Activated CD8-positive, alpha-beta memory T cell treated with anti-CD3 and anti-CD28 coated beads, Interleukin-2, amount 50 U/mL, for 4 hours (primary cell): Measurements from ENCODE around the gene SNRNP200.
A peak's percentile ranks its signal among the peaks of the same experiment; 100 is the strongest.
"Not testable (repeated sequence)": the region's sequence is repeated elsewhere in the genome, so short reads cannot be mapped to it uniquely, and the experiment has no call there.

ENCODE experiments used
- DNase-seq: peaks from one replicate; pipeline ENCODE4 v3.0.0-alpha.2; 2020

Gene SNRNP200

DNA sequence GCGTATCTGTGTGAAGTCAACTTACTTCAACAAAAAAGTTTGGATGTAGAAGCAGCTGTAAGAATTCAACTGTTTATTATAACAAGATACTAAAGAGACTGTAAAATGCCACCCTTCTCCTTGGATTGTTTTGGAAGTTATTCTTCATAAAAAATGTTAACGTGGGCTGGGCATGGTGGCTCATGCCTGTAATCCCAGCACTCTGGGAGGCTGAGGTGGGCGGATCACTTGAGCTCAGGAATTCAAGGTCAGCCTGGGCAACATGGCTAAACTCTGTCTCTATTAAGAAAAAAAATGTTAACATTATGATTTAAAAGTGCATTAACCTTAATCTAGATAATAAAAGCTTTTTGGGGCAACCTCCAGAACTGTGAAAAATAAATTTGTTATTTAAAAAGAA lies 31.6 kb downstream of the SNRNP200 start:
- no peak for DNase-seq

DNA sequence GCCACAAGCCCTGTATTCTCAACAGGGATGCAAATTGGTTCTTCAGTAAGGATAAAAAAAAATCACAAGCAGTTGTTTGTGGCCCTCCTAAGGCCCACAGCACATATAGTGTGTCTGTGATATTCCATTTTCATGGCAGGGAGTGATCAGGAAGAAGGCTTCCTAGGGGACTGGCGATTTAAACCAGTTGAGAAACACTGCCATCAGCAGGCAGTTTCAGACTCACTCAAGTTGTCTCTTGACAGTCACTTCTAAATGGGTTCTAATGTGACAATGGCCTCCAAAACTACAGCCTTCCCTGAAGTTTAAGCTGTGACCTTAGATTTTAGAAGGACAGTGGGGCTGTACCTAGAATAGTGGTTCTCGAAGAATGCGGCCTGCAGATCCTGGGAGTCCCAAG lies 33.4 kb downstream of the SNRNP200 start:
- no peak for DNase-seq

DNA sequence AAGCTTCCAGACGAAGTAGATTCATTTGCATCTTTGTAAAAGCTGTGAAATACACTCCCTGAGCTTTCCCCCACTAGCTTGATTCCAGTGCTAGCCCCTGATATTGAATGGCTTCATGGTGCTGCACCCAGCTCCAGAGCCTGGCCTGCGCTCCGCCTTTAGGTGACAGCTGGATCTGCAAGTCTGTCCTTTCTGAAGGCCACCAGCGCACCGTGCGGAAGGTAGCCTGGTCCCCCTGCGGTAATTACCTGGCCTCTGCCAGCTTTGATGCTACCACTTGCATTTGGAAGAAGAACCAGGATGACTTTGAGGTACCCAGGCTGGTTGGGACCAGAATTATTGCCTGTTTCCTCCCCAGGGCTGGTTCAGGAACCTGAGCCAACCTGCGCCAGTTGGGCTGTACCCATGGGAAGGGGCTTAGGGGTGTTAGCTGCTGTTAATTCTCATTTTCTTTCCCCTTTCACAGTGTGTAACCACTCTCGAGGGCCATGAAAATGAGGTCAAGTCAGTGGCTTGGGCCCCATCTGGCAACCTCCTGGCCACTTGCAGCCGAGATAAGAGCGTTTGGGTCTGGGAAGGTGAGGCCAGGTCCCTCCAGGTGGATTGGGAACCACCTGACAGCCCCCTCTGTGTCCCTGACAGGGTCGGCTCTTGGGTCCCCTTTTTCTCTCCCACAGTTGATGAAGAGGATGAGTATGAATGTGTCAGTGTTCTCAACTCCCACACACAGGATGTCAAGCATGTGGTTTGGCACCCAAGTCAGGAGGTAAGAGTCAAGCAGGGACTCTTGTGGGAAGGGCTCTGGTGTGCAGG lies 38.0 kb downstream of the SNRNP200 start:
- peak; percentile 34 for DNase-seq

DNA sequence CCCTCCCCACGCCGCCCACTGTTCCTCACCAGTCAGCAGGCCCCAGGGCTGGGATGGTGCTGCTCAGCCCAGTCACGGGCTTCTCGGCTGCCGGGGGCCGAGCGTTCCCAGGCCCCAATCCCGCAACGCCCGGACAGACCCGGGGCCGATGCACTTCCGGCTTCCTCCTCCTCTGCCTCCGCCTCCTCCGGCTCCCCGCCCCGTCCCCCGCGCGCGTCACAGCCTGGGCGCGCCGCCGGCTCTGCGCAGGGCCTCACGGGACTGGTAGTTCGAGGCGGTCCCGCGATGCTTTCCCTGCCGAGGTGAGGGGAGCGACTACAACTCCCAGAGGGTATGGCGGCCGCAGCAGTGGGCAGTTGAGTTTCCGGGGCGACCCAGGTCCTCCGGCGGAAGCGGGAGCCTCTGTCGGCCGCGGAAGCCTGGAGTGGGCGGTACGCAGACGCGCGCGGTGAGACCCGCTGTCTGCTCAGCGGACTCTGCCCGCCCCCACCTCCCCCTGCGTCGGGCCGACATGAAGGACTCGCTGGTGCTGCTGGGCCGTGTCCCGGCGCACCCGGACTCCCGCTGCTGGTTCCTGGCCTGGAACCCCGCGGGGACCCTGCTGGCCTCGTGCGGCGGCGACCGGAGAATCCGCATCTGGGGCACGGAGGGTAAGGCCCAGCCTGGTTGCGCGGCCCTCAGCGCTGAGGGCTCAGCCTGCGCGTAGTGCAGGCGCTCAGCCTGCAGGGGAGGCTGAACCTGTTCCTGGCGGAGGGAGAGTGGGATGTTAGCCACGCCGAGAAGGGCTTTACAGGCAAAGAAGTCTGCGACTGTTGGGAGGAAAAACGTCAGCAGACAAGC lies 39.3 kb downstream of the SNRNP200 start, which contains the start of the genes CIAO1 and TMEM127:
CIAO1 (plus strand) TSS at position 386 of the 840 bp plus-strand sequence; CDS start at position 512, 126 bp downstream.
TMEM127 (minus strand) TSS at position 158 of the 840 bp plus-strand sequence. CDS start 616 bp downstream, outside the sequence.
- peak; percentile 97 for DNase-seq

DNA sequence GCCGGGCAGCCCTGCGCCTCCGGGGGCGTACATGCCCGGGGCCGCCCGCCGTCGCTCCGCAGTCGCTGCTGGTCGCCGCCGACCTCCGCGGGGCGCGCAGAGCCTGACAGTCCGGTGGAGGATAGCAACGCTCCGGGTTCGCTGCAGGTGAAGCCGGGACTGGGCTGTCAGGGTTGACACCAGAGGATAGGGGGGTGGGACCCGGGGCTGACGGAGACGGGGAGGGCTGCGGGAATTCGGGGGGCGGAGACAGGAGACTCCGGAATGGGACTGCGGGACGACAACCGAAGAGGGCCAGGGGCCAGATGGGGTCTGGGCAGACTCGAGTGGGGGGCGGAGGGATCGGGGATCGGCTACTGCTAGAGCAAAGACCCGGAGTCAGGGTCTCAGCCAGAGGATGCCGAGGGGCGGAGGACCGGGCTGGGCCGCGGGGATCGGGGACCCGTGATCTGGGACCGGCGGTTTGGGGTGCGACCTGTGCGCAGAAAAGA lies 40.0 kb downstream of the SNRNP200 start:
- DNase-seq: no peak

DNA sequence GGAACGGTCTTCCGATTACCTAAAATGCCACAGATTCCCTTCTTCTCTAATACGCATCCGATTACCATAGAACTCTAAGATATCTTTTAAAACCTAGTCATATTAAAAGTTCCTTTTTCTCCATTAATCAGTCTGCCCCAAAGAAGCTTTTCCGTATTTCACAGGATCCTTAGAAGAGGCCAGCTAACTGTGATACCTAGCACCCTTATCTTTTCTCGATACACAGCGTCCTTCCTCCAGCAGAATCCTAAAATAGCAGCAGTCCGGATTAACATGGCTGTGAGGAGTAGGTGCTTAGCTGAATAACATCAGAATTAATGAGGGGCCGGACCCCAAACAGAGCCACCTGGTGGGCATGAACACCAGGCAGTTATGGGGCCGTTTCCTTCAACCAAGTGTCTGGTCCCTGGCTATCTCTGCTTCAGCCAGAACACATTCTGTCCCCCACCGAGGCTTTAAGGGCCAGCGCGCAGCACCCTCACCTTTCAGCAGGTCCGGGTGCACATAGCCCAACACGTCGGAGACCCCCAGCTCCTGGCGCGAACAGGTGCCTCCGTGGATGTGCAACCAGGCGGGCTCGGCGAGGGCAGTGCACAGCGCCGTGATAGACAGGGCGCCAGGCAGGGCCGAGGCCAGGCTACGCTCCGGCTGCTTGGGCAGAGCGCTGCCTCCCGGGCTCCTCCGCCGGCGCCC lies 40.5 kb downstream of the SNRNP200 start:
- peak; percentile 26 for DNase-seq

DNA sequence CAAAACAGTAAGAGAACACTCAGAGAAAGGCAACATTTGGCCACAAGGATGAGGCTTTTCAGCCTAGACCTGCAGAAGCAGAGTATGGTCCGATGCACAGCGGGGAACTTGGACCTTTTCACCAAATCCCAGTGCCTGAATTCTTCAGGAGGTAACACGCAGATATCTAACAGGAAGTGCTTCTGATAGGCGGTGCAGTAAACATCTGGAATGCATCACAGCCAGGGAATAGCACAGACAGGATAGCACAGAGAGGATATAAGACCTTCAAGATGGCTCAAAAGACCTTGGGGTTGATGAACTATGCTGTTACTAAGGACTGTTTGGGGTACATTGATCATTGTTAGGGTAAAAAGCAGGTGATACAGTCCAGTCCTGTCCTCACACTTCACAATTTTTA lies 41.3 kb downstream of the SNRNP200 start:
- DNase-seq: no peak

DNA sequence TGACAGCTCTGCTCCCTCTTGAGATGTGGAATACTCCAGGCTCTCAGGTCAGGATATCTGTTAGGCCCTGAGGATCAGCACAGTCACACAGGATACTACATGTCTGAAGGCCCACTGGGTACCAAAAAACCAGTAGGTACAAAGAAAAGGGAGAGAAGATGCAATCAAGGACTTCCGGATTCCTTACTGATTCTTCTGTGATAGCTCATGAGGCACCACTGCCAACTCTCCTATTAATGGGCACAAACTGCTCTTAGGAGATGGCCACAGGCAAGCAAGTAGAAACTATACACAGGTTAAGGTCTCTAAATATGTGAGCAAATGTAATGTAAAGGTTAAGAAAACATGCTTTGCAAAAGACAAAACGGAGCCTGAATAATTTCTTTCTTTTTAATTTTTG lies 43.0 kb downstream of the SNRNP200 start:
- no peak for DNase-seq

DNA sequence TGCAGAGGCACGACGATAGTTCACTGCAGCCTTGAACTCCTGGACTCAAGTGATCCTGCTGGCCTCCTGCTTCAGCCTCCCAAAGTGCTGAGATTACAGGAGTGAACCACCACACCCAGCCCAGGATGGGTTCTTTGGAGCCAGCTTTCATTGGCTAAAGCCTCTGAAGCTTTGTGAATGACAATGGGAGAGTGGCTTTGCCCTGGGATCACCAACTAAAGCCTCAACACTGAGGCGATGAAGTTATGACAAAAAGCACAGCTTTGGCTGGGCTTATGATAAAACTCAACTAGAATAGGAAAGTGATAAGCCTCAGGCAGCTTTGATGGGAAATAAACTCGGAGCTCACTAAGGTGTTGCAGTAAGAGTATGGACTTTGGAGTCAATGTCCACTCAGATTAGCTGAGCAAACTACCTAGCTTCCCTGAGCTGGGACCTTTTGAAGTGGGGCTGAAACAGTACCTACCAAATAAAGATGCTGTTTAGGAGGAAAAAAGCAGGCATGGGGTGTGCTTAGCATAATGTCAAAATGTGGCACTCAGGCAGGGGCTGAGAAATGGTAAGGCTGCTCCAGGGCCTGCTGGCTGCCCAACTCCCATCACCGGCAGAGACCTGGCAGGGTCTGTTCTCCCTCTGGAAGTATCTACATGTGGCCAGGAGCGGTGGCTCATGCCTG lies 43.9 kb downstream of the SNRNP200 start:
- DNase-seq: no peak

DNA sequence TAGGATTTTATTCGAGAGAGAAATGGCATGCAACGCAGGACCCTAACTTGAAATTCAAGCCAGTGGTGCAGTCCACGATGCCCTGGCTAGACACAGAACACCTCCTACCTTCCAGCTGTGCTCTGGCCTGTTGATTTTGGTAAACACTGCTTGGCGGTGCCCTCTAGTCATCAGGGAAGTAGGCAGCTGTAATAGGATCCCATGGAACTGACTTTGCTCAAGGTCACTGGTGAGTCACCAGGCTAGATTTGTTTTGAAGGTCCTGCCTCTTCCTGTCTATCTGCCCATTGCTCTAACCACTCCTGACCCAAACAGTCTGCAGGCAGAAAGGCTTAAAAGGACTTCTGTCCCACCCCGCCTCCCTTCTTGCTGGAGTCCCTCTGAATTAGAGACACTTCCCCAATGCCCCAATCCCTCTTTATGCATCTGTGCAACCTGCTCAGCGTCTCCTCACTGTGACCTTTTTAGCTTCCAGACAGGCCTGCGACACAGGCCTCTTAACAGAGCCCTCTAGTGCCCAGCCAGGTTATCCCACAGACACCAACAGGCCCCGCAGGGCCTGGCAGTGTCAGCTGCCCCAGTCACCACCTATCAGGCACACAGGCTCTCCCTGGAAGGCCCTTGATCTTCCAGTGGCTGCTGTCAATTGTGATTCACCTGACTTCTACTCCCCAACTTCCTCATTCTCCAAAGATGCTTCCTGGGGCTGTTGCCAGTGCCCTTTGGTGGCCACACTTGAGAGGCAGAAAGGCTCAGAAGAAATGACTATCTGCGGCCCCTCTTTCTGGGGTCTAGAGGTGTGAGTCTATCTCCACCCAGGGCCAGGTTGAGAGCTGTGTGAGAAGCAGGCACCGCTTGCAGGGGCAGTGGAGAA lies 44.7 kb downstream of the SNRNP200 start:
- DNase-seq: no peak

DNA sequence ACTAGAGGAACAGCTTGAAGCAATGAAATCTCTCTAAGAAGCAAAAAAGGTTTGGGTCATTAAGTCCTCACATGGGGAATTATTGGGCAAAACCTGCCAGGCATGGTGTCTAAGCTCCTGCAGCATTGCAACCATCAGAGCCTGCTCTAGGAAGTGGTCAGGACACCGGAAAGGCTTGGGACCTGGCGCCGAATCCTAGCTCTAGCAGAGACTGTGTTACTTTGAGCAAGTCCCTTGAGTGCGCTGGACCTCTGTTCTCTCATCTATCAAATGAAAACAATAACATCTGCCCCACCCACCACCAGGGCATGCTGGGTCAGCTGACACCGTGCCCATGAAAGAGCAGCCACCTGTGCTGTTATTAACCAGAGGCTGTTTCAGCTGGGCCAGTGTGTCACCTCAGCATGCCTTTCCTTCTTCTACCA lies 45.8 kb downstream of the SNRNP200 start:
- DNase-seq: no peak

DNA sequence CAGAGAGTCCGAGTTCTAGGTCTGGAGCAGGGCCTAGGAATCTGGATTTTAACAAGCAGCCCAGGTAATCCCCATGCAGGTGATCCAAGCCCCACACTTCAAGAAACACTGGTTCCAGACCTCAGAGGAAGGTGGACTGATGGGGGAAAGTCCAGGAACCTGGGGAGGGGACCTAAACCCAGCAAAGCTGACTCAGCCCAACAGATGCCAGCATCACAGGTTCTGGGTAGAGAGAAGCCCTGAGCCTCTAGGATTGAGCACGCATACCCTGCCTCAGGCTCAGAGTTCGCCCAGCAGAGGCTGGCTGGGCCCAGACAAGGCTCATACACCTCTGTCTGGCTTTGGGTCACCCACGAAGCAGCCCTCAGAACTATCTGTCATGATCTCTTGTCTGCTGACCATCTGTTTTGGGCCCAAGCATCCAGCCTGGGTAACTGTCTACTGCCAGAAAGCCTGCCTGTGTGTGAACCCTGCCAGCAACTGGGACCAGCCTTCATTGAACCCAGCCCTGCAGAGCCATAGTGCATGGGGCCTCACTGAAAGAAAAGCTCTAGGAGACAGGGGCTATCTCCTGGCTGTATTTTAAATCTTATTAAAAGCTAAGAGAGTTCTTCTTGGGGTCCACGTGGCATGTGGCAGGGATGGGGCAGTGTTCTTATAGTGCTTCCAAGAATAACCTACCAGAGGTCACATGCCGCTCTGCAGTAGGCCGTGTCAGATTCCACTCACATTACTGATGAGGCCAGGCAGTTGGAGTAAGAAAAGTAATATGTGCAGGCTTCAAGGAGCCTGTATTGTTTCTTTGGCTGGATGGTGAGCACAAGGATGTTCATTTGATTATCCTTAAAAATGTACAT lies 47.0 kb downstream of the SNRNP200 start:
- no peak for DNase-seq

DNA sequence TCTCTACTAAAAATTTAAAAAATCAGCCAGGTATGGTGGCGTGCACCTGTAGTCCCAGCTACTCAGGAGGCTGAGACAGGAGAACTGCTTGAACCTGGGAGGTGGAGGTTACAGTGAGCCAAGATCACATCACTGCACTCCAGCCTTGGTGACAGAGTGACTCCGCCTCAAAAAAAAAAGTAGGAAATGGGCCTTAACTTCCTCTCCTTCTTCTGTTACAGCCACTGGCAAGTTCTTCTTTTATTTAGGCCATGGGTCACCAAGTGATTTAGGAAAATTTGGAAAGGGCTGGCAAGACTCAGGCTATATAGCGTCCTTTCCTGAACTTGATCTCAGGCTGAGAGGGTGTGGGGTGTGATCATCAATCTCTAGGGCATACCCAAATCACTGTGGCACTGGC lies 47.6 kb downstream of the SNRNP200 start:
- DNase-seq: not testable (repeated sequence)

DNA sequence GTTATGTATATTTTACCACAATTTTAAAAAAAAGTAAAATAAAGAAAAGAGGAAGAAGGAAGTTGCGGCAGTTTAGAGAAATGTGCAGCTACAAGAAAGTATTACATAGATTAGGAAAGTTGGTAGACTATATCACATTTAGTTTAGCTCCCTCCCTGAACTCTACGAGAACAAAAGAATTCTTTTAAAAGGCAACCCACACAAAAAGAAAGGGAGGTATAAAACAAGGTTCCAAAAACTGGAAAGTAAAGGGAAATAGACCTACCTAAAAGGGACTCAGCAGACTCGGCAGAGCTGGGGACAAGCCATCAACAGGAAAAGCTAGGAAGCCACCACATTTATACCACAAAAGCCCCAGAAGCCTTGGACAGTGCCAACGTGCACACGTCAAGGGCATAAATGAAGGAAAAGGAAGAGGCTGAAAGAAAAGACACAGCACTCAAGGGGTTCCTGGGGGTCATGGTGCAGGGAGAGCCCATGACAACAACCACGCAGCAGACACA lies 48.7 kb downstream of the SNRNP200 start:
- no peak for DNase-seq

DNA sequence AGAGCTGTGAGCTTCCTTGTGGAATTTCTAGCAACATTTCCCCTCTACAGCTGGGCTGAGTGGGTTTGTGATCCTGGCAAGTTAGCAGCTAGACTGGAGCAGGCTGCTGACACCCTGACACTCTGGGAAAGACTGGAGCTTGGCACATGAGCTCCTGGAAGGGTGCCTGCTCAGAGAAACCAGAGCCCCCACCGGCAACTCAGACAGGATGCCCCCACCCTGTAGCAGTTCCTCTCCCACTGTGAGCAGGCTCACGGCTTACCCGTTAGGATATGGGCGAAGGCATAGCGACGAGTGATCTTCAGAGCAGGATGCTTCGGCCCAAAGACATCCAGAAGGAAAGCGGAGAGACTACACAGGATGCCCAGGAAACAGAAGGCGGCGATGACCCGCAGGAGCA lies 50.8 kb downstream of the SNRNP200 start:
- DNase-seq: no peak

DNA sequence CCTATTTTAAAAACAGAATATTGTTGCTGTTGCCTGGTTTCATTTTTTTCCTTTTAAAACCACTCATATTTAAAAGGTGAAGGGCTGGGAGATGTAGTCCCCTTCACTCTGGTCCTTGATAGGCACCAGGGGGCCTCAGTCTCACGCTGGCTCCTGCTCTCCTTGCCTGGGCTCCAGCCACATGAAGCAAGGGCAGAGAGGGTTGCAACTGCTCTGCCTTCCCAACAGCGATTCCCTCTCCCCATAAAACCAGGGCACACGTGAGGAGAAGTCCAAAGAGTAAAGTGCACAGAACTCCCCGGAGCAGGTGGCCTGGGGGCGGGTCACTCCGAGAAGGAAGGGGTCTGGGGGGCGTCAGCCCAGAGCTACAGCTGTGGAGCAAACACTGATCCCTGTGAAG lies 52.3 kb downstream of the SNRNP200 start:
- DNase-seq: no peak

DNA sequence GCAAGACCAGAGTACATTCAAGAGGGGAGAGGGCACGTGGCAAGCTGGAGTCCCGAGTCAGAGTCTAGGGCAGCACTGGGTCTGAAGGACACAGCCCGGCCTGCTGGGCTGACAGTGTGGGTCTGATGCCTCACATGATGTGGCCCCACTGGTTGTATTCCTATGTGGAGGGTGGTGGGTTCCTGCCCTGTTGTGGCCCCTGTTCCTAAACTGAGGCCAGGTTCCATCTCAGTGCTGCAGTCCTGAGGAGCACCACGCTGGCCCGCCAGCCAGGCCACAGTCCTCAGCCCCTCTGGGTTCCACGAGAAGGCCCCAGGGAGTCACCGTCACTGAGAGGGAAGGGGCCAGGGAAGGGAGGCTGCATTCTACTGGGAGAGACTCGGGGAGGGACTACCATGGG lies 52.8 kb downstream of the SNRNP200 start:
- no peak for DNase-seq

DNA sequence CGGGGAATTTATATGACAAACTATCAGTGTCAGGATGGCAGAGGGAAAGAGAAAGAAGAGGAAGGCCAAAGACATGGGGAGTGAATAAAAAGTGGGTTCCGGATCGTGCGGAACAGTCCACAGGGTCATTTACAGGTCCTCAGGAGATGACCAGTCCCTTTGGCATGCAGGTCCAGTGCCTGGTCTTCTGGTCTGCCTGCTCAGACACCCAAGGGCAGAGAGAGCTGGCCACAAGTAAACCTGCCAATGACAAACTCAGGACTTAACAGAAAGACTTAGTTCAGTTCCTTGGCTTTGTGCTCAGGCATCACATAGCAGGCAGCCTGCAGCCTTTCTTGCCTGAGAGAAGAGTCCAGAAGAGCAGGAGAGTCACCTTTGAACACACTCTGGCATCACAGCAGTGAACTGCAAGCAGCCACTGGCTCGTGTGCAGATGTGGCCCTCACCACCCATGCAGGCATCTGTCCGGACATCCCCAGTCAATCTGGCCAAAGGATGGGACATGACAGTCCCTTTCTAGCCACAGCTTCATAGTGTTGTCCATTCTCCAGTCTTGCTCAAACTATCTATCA lies 53.5 kb downstream of the SNRNP200 start:
- DNase-seq: no peak

DNA sequence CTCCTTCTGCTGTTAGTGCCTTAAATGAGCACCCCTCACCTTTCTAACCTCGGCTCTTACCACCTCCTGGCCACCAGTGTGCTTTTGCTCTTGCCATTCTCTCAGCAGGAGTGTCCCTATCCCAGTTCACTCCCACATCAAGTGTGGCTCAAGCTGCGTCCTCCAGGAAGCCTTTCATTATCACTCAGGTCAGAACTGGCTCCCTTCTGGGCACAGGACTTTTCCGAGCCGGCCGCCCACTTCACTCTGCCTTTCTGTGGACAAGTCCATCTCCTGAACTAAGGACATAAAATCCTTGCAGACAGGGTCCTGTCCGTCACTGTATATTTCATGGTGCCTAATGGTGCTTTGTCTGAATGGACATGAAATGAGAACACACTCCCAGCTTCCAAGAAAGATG lies 55.2 kb downstream of the SNRNP200 start:
- DNase-seq: no peak

DNA sequence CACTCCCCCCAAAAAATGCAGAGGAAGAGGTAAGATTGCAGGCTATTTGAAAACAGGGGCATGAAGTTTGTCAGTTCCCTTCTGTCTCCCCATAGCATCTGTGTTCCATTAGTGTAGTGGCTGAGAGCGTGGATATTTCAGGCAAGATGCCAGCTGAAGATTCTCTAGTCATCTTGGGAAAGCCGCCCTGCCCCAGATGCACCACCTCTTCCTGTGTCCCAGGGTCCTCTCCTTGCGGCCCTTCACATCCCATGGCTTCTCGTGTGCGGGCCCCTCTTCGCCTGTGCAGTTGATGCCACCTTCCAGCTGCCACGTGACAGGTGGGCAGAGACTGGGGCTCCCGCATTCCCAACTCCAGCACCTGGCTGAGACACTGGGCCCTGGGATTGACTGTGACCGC lies 55.7 kb downstream of the SNRNP200 start:
- no peak for DNase-seq
